Measurements from ENCODE around the gene PREX1. TPM values are rescaled to one million over a fixed set of nuclear protein-coding genes. Genes with fewer than 3 reads are reported as not detected.
"Not testable (repeated sequence)": the region's sequence is repeated elsewhere in the genome, so short reads cannot be mapped to it uniquely, and the experiment has no call there.

PREX1 gene
- total RNA-seq, 1 donor from 2014 or later, result 80.3 TPM

DNA sequence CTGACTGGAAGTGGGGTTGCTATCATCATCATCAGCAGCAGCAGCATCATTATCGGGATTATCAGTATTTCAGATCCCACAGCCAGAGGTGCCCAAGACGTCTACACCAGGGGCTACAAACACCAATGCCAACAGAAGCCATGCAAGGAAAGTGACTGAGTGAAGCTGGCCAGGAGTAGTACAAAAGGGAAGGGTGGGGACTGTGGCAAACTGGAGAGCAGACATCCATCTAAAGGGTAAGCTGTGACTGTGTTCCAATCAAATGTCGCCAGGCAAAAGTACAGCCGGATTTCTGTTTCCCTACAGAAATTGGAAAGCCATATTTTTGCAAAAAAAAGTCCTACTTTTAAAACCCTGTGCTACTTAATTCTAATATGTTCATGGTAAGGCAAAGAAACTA, 50.0 kb downstream of the PREX1 start:
- DNase-seq (ENCODE audit: low spot score), result no peak
- Mint-ChIP-seq H3K9me3 (peaks cover 16% of the 10 kb centered on the region), H3K27me3 (ENCODE audit: low read depth) (peaks cover 2% of the 10 kb centered on the region), H3K27ac (no peak overlapping the region), H3K4me1 (ENCODE audit: low read depth) (peaks cover 29% of the 10 kb centered on the region), H3K36me3 (ENCODE audit: low read depth) (peaks cover 54% of the 10 kb centered on the region), H3K4me3 (ENCODE audit: low read depth) (no peak overlapping the region)
- intact Hi-C loops (cut with micrococcal nuclease), result no loop called here

- Mint-ChIP-seq H3K27me3 (ENCODE audit: low read depth) (peaks cover 2% of the 10 kb centered on the region), H3K27ac (peak overlapping the region; percentile 28), H3K4me1 (ENCODE audit: low read depth) (peaks cover 33% of the 10 kb centered on the region), H3K4me3 (ENCODE audit: low read depth) (no peak overlapping the region), H3K36me3 (ENCODE audit: low read depth) (peaks cover 54% of the 10 kb centered on the region), H3K9me3 (peaks cover 16% of the 10 kb centered on the region)
- no peak for DNase-seq (ENCODE audit: low spot score)
- intact Hi-C loops (cut with micrococcal nuclease), result no loop called here
Measured at GRCh38 chr20:48777005-48777404, 50.8 kb downstream of the PREX1 start.

GRCh38 chr20:48776306-48776705, 51.5 kb downstream of the PREX1 start:
- DNase-seq (ENCODE audit: low spot score), result no peak
- intact Hi-C loops (cut with micrococcal nuclease), result no loop called here
- Mint-ChIP-seq H3K36me3 (ENCODE audit: low read depth) (peaks cover 51% of the 10 kb centered on the region), H3K9me3 (peaks cover 16% of the 10 kb centered on the region), H3K4me1 (ENCODE audit: low read depth) (peaks cover 30% of the 10 kb centered on the region), H3K27ac (no peak overlapping the region), H3K27me3 (ENCODE audit: low read depth) (peaks cover 2% of the 10 kb centered on the region), H3K4me3 (ENCODE audit: low read depth) (no peak overlapping the region)

DNA sequence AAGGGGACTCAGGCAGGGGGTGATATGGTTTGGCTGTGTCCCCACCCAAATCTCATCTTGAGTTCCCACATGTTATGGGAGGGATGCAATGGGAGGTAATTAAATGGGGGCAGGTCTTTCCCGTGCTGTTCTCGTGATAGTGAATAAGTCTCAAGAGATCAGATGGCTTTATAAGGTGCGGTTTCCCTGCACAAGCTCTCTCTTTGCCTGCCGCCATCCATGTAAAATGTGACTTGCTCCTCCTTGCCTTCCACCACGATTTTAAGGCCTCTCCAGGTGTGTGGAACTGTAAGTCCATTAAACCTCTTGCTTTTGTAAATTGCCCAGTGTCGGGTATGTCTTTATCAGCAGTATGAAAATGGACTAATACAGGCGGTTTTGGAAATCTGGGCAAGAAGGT, 52.3 kb downstream of the PREX1 start:
- H3K27ac Mint-ChIP-seq; H3K27me3 Mint-ChIP-seq (ENCODE audit: low read depth); intact Hi-C loops (cut with micrococcal nuclease); DNase-seq (ENCODE audit: low spot score); H3K4me3 Mint-ChIP-seq (ENCODE audit: low read depth): not testable (repeated sequence)
- Mint-ChIP-seq H3K36me3 (ENCODE audit: low read depth) (peaks cover 49% of the 10 kb centered on the region), H3K4me1 (ENCODE audit: low read depth) (peaks cover 29% of the 10 kb centered on the region), H3K9me3 (peaks cover 16% of the 10 kb centered on the region)

- Mint-ChIP-seq H3K36me3 (ENCODE audit: low read depth) (peaks cover 46% of the 10 kb centered on the region), H3K4me3 (ENCODE audit: low read depth) (no peak overlapping the region), H3K9me3 (peaks cover 15% of the 10 kb centered on the region), H3K4me1 (ENCODE audit: low read depth) (peaks cover 36% of the 10 kb centered on the region), H3K27me3 (ENCODE audit: low read depth) (peaks cover 2% of the 10 kb centered on the region), H3K27ac (no peak overlapping the region)
- intact Hi-C loops (cut with micrococcal nuclease), result no loop called here
- no peak for DNase-seq (ENCODE audit: low spot score)
Measured at GRCh38 chr20:48774696-48775095, 53.1 kb downstream of the PREX1 start.

- intact Hi-C loops (cut with micrococcal nuclease), result no loop called here
- no peak overlapping the region for H3K4me3 Mint-ChIP-seq (ENCODE audit: low read depth)
Measured at GRCh38 chr20:48773837-48774418, 53.9 kb downstream of the PREX1 start.

GRCh38 chr20:48772183-48772976, 55.4 kb downstream of the PREX1 start:
- peaks cover 54% of the 10 kb centered on the region for H3K4me1 Mint-ChIP-seq (ENCODE audit: low read depth)
- DNase-seq (ENCODE audit: low spot score), result no peak
- intact Hi-C loops (cut with micrococcal nuclease), result no loop called here
- peak overlapping the region; percentile 62 for H3K27ac Mint-ChIP-seq
- H3K4me3 Mint-ChIP-seq (ENCODE audit: low read depth), result no peak overlapping the region
- no peaks in the 10 kb centered on the region for H3K27me3 Mint-ChIP-seq (ENCODE audit: low read depth)
- H3K36me3 Mint-ChIP-seq (ENCODE audit: low read depth), result peaks cover 41% of the 10 kb centered on the region
- H3K9me3 Mint-ChIP-seq, result peaks cover 11% of the 10 kb centered on the region

More at GRCh38 chr20:48773837-48774418, 53.9 kb downstream of the PREX1 start:
- H3K27me3 Mint-ChIP-seq (ENCODE audit: low read depth), result peaks cover 2% of the 10 kb centered on the region
- H3K9me3 Mint-ChIP-seq, result peaks cover 11% of the 10 kb centered on the region
- H3K27ac Mint-ChIP-seq, result peak overlapping the region; percentile 13
- DNase-seq (ENCODE audit: low spot score), result no peak
- peaks cover 40% of the 10 kb centered on the region for H3K4me1 Mint-ChIP-seq (ENCODE audit: low read depth)
- peaks cover 42% of the 10 kb centered on the region for H3K36me3 Mint-ChIP-seq (ENCODE audit: low read depth)

GRCh38 chr20:48771542-48771941, 56.3 kb downstream of the PREX1 start:
- Mint-ChIP-seq H3K27me3 (ENCODE audit: low read depth) (no peaks in the 10 kb centered on the region), H3K4me3 (ENCODE audit: low read depth) (no peak overlapping the region), H3K27ac (no peak overlapping the region), H3K4me1 (ENCODE audit: low read depth) (peaks cover 59% of the 10 kb centered on the region), H3K9me3 (peaks cover 11% of the 10 kb centered on the region), H3K36me3 (ENCODE audit: low read depth) (peaks cover 34% of the 10 kb centered on the region)
- intact Hi-C loops (cut with micrococcal nuclease), result no loop called here
- no peak for DNase-seq (ENCODE audit: low spot score)

DNA sequence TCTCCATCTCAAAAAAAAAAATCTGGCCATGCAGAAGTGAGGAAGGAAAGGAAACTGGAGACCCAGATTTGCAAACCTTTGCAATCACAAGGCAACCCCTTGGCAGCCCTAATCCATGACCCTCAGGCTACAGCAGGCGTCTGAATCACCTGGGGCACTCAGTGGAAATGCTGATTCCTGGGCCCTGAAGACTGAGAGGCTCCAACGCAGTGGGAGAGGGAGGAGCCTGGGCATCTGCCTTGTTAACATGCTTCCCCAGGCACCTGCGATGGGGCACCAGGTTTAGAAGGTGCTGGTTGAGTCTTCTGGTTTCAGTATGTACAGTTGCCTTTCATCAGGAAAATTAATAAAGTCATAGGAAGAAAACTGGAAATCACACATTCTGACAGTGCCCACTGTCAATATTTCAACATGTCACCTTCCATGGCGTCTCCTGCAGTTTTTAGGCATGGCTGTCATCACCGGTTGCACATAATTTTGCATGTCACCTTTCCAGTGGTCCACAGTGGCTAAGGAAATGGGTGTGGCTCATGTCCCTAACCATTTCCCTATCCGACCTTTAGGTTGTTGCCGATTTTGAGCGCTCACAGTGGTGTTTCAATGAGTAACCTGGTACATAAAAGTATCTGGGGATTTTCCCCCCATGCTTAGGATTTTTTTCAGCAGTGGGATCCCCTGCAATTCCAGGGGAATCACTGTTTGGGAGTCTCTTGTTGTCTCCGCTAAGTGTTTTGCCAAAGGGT, 56.9 kb downstream of the PREX1 start:
- H3K27me3 Mint-ChIP-seq (ENCODE audit: low read depth), result no peaks in the 10 kb centered on the region
- H3K36me3 Mint-ChIP-seq (ENCODE audit: low read depth), result peaks cover 34% of the 10 kb centered on the region
- H3K27ac Mint-ChIP-seq, result peak overlapping the region; percentile 24
- H3K9me3 Mint-ChIP-seq, result peaks cover 10% of the 10 kb centered on the region
- peaks cover 61% of the 10 kb centered on the region for H3K4me1 Mint-ChIP-seq (ENCODE audit: low read depth)
- intact Hi-C loops (cut with micrococcal nuclease), result no loop called here
- DNase-seq (ENCODE audit: low spot score), result no peak
- H3K4me3 Mint-ChIP-seq (ENCODE audit: low read depth), result no peak overlapping the region

DNA sequence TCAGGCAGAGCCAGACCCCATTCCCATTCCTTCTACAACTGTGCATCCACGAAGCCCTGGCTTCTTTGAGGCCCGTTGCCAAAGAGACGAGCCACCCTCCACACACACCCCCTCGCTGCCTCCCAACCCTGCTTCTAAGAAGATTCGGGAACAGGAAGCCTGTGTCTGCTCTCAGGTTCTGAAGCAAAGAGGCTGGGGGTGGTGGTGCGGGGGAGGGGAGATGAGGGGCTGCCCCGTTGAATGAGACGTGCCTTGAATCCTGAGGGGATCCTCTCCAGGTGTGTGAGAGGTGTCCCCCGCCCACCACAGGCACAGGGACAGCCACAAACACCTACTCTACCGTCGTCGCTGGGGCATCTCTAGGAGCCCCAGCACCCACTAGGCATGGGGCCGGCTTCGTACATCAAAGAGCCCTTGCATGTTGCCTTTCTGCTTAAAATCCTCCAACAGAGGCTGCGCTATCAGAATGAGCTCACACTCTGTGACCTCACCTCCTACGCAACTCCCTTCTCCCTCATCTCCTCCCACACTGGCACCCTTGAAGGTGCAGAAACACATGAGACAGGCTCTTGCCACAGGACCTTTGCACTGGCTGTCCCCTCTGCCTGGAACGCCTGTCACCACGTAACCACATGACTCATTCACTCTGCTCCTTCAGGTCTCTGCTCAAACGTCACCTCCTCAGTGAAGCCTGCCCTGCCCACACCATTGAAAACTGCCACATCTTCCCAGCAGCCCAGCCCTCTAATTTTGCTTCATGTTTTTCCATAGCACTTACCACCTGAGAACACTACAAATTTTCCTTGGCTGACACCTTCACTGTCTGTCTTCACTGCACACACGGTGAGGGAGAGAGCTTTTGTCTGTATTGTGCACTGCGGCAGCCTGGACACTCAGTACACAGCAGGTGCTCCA, 58.5 kb downstream of the PREX1 start:
- peaks cover 27% of the 10 kb centered on the region for H3K36me3 Mint-ChIP-seq (ENCODE audit: low read depth)
- no peaks in the 10 kb centered on the region for H3K27me3 Mint-ChIP-seq (ENCODE audit: low read depth)
- H3K27ac Mint-ChIP-seq, result peak overlapping the region; percentile 82
- no peaks in the 10 kb centered on the region for H3K9me3 Mint-ChIP-seq
- peaks cover 69% of the 10 kb centered on the region for H3K4me1 Mint-ChIP-seq (ENCODE audit: low read depth)
- peak overlapping the region; percentile 43 for H3K4me3 Mint-ChIP-seq (ENCODE audit: low read depth)
- intact Hi-C loops (cut with micrococcal nuclease), result loop anchor here (1.0 to 10.0 kb wide), 6 partner anchors 9 to 825 kb away; no protein-coding TSS in a partner anchor
- DNase-seq (ENCODE audit: low spot score), result peak; percentile 59

DNA sequence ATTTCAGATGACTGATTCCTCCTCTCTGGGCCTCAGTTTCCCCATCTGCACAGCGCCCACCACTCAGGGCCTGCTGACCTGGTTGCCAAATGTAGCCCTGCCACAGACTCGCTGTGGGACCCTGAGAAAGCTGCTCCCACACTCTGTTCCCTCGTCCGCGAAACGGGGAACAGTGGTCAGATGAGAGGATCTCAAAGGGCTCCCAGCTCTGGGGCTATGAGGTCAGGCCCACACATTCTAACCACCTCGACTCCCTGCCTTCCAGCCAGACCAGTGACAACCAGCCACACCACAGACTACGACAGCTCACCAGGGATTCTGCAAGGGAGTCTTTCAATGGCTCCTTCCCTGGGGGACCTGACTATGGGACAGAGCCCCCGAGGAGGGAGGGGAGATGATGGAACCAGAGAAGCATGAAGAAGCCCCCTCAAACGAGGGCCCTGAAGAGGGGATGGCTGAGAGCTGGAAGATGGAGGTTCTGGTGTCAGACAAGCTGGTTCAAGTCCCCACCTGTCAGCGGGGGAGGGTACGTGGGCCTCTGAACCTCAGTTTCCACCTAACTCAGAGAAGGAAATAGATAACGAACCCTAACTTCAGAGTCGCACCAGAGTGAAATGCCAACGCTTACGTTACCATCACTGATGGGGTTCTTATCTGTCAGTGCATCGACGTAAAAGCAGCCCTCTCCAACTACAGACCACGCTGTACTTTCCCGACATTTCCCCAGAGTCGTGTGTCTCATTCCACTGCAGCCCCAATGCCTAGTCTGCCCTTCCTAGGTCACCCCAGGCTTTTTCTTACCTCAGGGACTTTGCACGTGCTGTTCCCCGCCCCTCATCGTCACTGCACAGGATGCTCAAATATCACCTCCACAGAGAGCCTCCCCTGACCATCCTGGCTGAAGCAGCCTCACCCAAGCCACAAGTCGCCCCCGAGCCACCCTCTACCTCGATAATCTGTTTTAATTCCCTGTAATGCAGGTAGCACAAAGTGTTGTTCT, 60.5 kb downstream of the PREX1 start:
- peaks cover 22% of the 10 kb centered on the region for H3K36me3 Mint-ChIP-seq (ENCODE audit: low read depth)
- no peaks in the 10 kb centered on the region for H3K27me3 Mint-ChIP-seq (ENCODE audit: low read depth)
- DNase-seq (ENCODE audit: low spot score), result no peak
- intact Hi-C loops (cut with micrococcal nuclease), result loop anchor here (1.0 to 10.0 kb wide), 2 partner anchors 57 to 828 kb away; no protein-coding TSS in a partner anchor
- peaks cover 59% of the 10 kb centered on the region for H3K4me1 Mint-ChIP-seq (ENCODE audit: low read depth)
- peak overlapping the region; percentile 82 for H3K27ac Mint-ChIP-seq
- H3K9me3 Mint-ChIP-seq, result peaks cover 2% of the 10 kb centered on the region
- H3K4me3 Mint-ChIP-seq (ENCODE audit: low read depth), result peak overlapping the region; percentile 27

All from activated T-helper 2 cell treated with anti-CD3 and anti-CD28 coated beads, Interferon-gamma antibody, Interleukin-2, Interleukin-4, amounts not matched to agents 10 μg/mL and 5 μg/mL and 100 μg/mL, durations not matched to agents 14 hours and 24 hours and 36 hours (primary cell).